T-helper 2 cell treated with Interferon-gamma antibody and Interleukin-4, amounts not matched to agents 5 μg/mL and 100 μg/mL, for 36 hours (primary cell): Measurements from ENCODE around the gene PRELID1.
"Not testable (repeated sequence)": the region's sequence is repeated elsewhere in the genome, so short reads cannot be mapped to it uniquely, and the experiment has no call there.

Source experiments
- DNase-seq: peaks from one replicate; pipeline ENCODE4 v3.0.0; 2021; ENCODE audit warnings: low spot score
- H3K27ac Mint-ChIP-seq: one replicate; pipeline ENCODE4 v1.8.0; 2021; ENCODE audit warnings: mild to moderate bottlenecking, mixed read lengths
- H3K27me3 Mint-ChIP-seq: one replicate; pipeline ENCODE4 v1.8.0; 2021; ENCODE audit warnings: low read depth, mixed read lengths
- H3K36me3 Mint-ChIP-seq: one replicate; pipeline ENCODE4 v1.8.0; 2021; ENCODE audit warnings: low read depth, mixed read lengths
- H3K4me1 Mint-ChIP-seq: one replicate; pipeline ENCODE4 v1.8.0; 2021; ENCODE audit warnings: low read depth, mixed read lengths
- H3K4me3 Mint-ChIP-seq: one replicate; pipeline ENCODE4 v1.8.0; 2022; ENCODE audit warnings: mild to moderate bottlenecking, moderate library complexity, mixed read lengths
- H3K9me3 Mint-ChIP-seq: one replicate; pipeline ENCODE4 v1.8.0; 2021; ENCODE audit warnings: mixed read lengths

PRELID1 gene

GRCh38 chr5:177303121-177303924, at the start of gene PRELID1, which contains the start of gene RAB24:
Gene PRELID1 (plus strand): TSS chr5:177303799. CDS start chr5:177303986, 187 bp downstream.
Gene RAB24 (minus strand): TSS chr5:177303719. CDS start chr5:177303288, 431 bp downstream.
- DNase-seq, result peak; percentile 90
- H3K36me3 Mint-ChIP-seq, result peaks cover 59% of the 10 kb centered on the region
- H3K4me1 Mint-ChIP-seq, result peaks cover 61% of the 10 kb centered on the region
- H3K9me3 Mint-ChIP-seq, result no peaks in the 10 kb centered on the region
- no peaks in the 10 kb centered on the region for H3K27me3 Mint-ChIP-seq
- peak within 1 kb of the TSS; percentile 88 for H3K27ac Mint-ChIP-seq
- H3K4me3 Mint-ChIP-seq, result peak within 1 kb of the TSS; percentile 95

GRCh38 chr5:177256296-177256695, 47.3 kb upstream of the PRELID1 start:
- H3K36me3 Mint-ChIP-seq, result peaks cover 56% of the 10 kb centered on the region
- H3K9me3 Mint-ChIP-seq, result no peaks in the 10 kb centered on the region
- no peak overlapping the region for H3K27ac Mint-ChIP-seq
- H3K4me1 Mint-ChIP-seq, result peaks cover 6% of the 10 kb centered on the region
- no peak for DNase-seq
- H3K4me3 Mint-ChIP-seq, result no peak overlapping the region
- no peaks in the 10 kb centered on the region for H3K27me3 Mint-ChIP-seq

- H3K9me3 Mint-ChIP-seq, H3K27ac Mint-ChIP-seq, H3K27me3 Mint-ChIP-seq, DNase-seq, H3K4me3 Mint-ChIP-seq: not testable (repeated sequence)
- peaks cover 62% of the 10 kb centered on the region for H3K36me3 Mint-ChIP-seq
- H3K4me1 Mint-ChIP-seq, result peaks cover 12% of the 10 kb centered on the region
Observed at GRCh38 chr5:177258711-177259110, 44.9 kb upstream of the PRELID1 start.

GRCh38 chr5:177260961-177261360, 42.6 kb upstream of the PRELID1 start:
- peaks cover 60% of the 10 kb centered on the region for H3K36me3 Mint-ChIP-seq
- H3K9me3 Mint-ChIP-seq, result no peaks in the 10 kb centered on the region
- no peak for DNase-seq
- H3K27me3 Mint-ChIP-seq, result no peaks in the 10 kb centered on the region
- H3K27ac Mint-ChIP-seq, result no peak overlapping the region
- H3K4me1 Mint-ChIP-seq, result peaks cover 6% of the 10 kb centered on the region
- H3K4me3 Mint-ChIP-seq, result no peak overlapping the region

GRCh38 chr5:177261510-177261909, 42.1 kb upstream of the PRELID1 start:
- Mint-ChIP-seq H3K27me3 (no peaks in the 10 kb centered on the region), H3K4me3 (no peak overlapping the region), H3K27ac (no peak overlapping the region), H3K36me3 (peaks cover 62% of the 10 kb centered on the region), H3K9me3 (no peaks in the 10 kb centered on the region), H3K4me1 (peaks cover 6% of the 10 kb centered on the region)
- DNase-seq, result no peak

GRCh38 chr5:177264178-177264577, 39.4 kb upstream of the PRELID1 start:
- no peak for DNase-seq
- Mint-ChIP-seq H3K27ac (peak overlapping the region; percentile 41), H3K36me3 (peaks cover 62% of the 10 kb centered on the region), H3K4me1 (peaks cover 7% of the 10 kb centered on the region), H3K27me3 (no peaks in the 10 kb centered on the region), H3K9me3 (no peaks in the 10 kb centered on the region), H3K4me3 (no peak overlapping the region)

- peaks cover 8% of the 10 kb centered on the region for H3K4me1 Mint-ChIP-seq
- DNase-seq, result no peak
- H3K36me3 Mint-ChIP-seq, result peaks cover 60% of the 10 kb centered on the region
- H3K4me3 Mint-ChIP-seq, result no peak overlapping the region
- H3K9me3 Mint-ChIP-seq, result no peaks in the 10 kb centered on the region
- no peaks in the 10 kb centered on the region for H3K27me3 Mint-ChIP-seq
- H3K27ac Mint-ChIP-seq, result no peak overlapping the region
Observed at GRCh38 chr5:177265395-177265794, 38.2 kb upstream of the PRELID1 start.

GRCh38 chr5:177269232-177269895, 34.2 kb upstream of the PRELID1 start:
- Mint-ChIP-seq H3K27ac (no peak overlapping the region), H3K36me3 (peaks cover 54% of the 10 kb centered on the region), H3K4me1 (peaks cover 4% of the 10 kb centered on the region), H3K4me3 (no peak overlapping the region), H3K9me3 (no peaks in the 10 kb centered on the region), H3K27me3 (no peaks in the 10 kb centered on the region)
- no peak for DNase-seq

- Mint-ChIP-seq H3K27ac (peak overlapping the region; percentile 34), H3K27me3 (no peaks in the 10 kb centered on the region), H3K4me1 (peaks cover 4% of the 10 kb centered on the region), H3K36me3 (peaks cover 53% of the 10 kb centered on the region), H3K4me3 (no peak overlapping the region), H3K9me3 (no peaks in the 10 kb centered on the region)
- no peak for DNase-seq
Observed at GRCh38 chr5:177269976-177270375, 33.6 kb upstream of the PRELID1 start.

GRCh38 chr5:177270653-177271052, 32.9 kb upstream of the PRELID1 start:
- H3K27me3 Mint-ChIP-seq, result no peaks in the 10 kb centered on the region
- peaks cover 4% of the 10 kb centered on the region for H3K4me1 Mint-ChIP-seq
- H3K36me3 Mint-ChIP-seq, result peaks cover 52% of the 10 kb centered on the region
- no peaks in the 10 kb centered on the region for H3K9me3 Mint-ChIP-seq
- no peak overlapping the region for H3K4me3 Mint-ChIP-seq
- no peak for DNase-seq
- H3K27ac Mint-ChIP-seq, result no peak overlapping the region

GRCh38 chr5:177271113-177271512, 32.5 kb upstream of the PRELID1 start:
- Mint-ChIP-seq H3K4me3 (no peak overlapping the region), H3K9me3 (no peaks in the 10 kb centered on the region), H3K27me3 (no peaks in the 10 kb centered on the region), H3K36me3 (peaks cover 52% of the 10 kb centered on the region), H3K4me1 (peaks cover 4% of the 10 kb centered on the region), H3K27ac (no peak overlapping the region)
- no peak for DNase-seq

- Mint-ChIP-seq H3K36me3 (peaks cover 46% of the 10 kb centered on the region), H3K4me1 (peaks cover 13% of the 10 kb centered on the region), H3K27ac (no peak overlapping the region), H3K4me3 (no peak overlapping the region), H3K27me3 (no peaks in the 10 kb centered on the region), H3K9me3 (no peaks in the 10 kb centered on the region)
- no peak for DNase-seq
Observed at GRCh38 chr5:177275883-177276282, 27.7 kb upstream of the PRELID1 start.

- peak overlapping the region; percentile 73 for H3K27ac Mint-ChIP-seq
- H3K36me3 Mint-ChIP-seq, result peaks cover 44% of the 10 kb centered on the region
- no peak overlapping the region for H3K4me3 Mint-ChIP-seq
- peaks cover 13% of the 10 kb centered on the region for H3K4me1 Mint-ChIP-seq
- no peaks in the 10 kb centered on the region for H3K9me3 Mint-ChIP-seq
- no peak for DNase-seq
- no peaks in the 10 kb centered on the region for H3K27me3 Mint-ChIP-seq
Observed at GRCh38 chr5:177276886-177277285, 26.7 kb upstream of the PRELID1 start.

- Mint-ChIP-seq H3K4me1 (peaks cover 4% of the 10 kb centered on the region), H3K4me3 (no peak overlapping the region), H3K9me3 (no peaks in the 10 kb centered on the region), H3K27me3 (no peaks in the 10 kb centered on the region), H3K36me3 (peaks cover 44% of the 10 kb centered on the region), H3K27ac (no peak overlapping the region)
- DNase-seq, result no peak
Observed at GRCh38 chr5:177288191-177288590, 15.4 kb upstream of the PRELID1 start.
